BLaER1 (cell line): Measurements from ENCODE around the gene SLC7A10.
A peak's percentile ranks its signal among the peaks of the same experiment; 100 is the strongest.

Experiments used
- H3K27ac ChIP-seq: shearing (Covaris generic); formaldehyde crosslinking; 2 replicates; pipeline ENCODE4 v1.8.1; 2022
- H3K27me3 ChIP-seq: shearing (Covaris generic); formaldehyde crosslinking; 2 replicates; pipeline ENCODE4 v1.8.1; 2022
- H3K36me3 ChIP-seq: shearing (Covaris generic); formaldehyde crosslinking; 2 replicates; pipeline ENCODE4 v1.8.1; 2022
- H3K4me1 ChIP-seq: shearing (Covaris generic); formaldehyde crosslinking; 2 replicates; pipeline ENCODE4 v1.8.1; 2022
- H3K4me2 ChIP-seq: shearing (Covaris generic); formaldehyde crosslinking; 2 replicates; pipeline ENCODE4 v1.8.1; 2022
- H3K4me3 ChIP-seq: shearing (Covaris generic); formaldehyde crosslinking; 2 replicates; pipeline ENCODE4 v1.8.1; 2022
- H3K9ac ChIP-seq: shearing (Covaris generic); formaldehyde crosslinking; 2 replicates; pipeline ENCODE4 v1.8.1; 2022
- H3K9me3 ChIP-seq: shearing (Covaris generic); formaldehyde crosslinking; 2 replicates; pipeline ENCODE4 v1.8.1; 2022
- H4K20me1 ChIP-seq: shearing (Covaris generic); formaldehyde crosslinking; 2 replicates; pipeline ENCODE4 v1.8.1; 2022
- Cebpa-rat ChIP-seq: shearing (Covaris generic); IDR thresholded peaks from 2 replicates; pipeline ENCODE4 v1.8.1; 2022

The SLC7A10 gene

DNA sequence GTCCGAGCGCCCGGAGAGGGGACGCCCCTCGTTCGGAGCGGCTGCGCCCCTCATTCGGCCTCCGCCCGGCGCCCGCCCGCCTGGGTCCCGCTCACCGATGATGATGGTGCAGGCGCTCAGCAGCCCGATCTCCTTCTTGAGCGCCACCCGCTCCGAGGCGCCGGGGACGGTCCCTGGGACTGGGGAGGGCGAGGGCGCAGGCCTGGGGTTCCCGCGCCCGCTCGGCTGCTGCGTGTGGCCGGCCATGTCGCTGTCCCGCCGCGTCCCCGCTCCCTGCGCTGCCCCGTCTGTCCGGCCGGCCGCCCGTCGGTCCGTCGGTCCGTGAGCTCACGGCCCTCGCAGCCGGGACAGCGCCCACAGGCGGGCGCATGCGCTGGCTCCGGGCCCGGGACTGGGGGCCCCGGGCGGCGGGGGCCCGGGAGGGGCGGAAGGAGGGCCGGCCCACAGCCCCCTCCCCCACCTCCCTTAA, at the start of gene SLC7A10:
Gene SLC7A10, minus strand, starts transcription at position 393 of the 469 bp plus-strand sequence. Its CDS starts 147 bp downstream, at position 246.
- Histone ChIP-seq H3K27me3 (no peaks in the 10 kb centered on the region), H3K4me2 (no peak within 1 kb of the TSS), H3K9ac (no peak within 1 kb of the TSS)

DNA sequence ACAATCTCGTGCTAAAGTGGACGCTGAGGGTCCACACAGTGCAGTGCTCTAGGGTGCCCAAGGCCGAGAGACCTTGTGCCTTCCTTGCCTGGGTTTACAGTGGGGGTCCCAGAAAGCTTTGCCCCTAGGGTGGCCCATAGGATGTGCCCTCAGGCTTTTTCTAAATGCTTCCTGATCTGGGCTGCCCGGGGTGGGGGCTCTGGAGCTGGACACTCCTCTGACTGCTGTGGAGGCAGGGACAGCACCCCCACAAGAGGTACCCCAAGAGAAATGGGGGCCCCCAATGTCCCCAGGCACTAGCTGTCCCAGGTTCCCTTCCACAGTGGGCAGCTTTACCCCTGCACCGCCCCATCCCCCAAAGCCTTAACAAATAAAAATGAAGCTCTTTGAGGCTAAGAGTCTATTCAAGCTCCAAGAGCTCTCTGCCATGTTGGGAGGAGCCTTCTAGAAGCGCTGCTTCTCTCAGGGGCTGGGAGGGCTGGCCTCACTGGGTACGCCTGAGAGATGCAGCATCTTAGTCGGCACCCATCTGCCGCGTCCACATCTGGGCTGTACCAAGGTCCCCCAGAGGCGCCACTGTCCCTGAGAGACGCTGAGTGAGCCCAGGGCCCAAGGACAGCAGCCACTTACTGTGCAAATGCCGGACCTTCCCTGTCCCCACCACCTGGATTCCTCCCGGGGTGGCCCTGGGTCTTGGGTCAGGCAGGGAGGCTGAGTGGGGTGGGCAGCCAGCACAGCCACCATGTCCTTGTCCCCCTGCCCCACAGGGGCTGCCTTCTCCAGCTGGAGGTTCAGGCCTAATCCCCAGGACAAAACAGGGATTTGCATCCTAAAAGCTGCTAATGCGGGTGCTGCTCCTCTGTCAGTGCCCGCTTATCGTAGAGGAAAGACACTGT, 49.3 kb upstream of the SLC7A10 start:
- Histone ChIP-seq H3K9me3 (no peaks in the 10 kb centered on the region), H3K9ac (no peak overlapping the region), H3K4me1 (peaks cover 81% of the 10 kb centered on the region), H3K36me3 (no peaks in the 10 kb centered on the region), H4K20me1 (no peaks in the 10 kb centered on the region), H3K4me2 (peak overlapping the region; percentile 85), H3K4me3 (no peak overlapping the region), H3K27me3 (no peaks in the 10 kb centered on the region), H3K27ac (0 out of 2 replicates have a peak overlapping the region, but pooled peaks have one; percentile 26)
- no peak for TF ChIP-seq Cebpa-rat

More for the DNA sequence above, at the start of gene SLC7A10:
- Histone ChIP-seq H3K4me3 (no peak within 1 kb of the TSS), H3K36me3 (no peaks in the 10 kb centered on the region), H4K20me1 (no peaks in the 10 kb centered on the region), H3K4me1 (peaks cover 8% of the 10 kb centered on the region; the same call in 1 of the 2 replicates), H3K27ac (no peak within 1 kb of the TSS), H3K9me3 (peaks cover 36% of the 10 kb centered on the region)
- TF ChIP-seq Cebpa-rat = no peak

DNA sequence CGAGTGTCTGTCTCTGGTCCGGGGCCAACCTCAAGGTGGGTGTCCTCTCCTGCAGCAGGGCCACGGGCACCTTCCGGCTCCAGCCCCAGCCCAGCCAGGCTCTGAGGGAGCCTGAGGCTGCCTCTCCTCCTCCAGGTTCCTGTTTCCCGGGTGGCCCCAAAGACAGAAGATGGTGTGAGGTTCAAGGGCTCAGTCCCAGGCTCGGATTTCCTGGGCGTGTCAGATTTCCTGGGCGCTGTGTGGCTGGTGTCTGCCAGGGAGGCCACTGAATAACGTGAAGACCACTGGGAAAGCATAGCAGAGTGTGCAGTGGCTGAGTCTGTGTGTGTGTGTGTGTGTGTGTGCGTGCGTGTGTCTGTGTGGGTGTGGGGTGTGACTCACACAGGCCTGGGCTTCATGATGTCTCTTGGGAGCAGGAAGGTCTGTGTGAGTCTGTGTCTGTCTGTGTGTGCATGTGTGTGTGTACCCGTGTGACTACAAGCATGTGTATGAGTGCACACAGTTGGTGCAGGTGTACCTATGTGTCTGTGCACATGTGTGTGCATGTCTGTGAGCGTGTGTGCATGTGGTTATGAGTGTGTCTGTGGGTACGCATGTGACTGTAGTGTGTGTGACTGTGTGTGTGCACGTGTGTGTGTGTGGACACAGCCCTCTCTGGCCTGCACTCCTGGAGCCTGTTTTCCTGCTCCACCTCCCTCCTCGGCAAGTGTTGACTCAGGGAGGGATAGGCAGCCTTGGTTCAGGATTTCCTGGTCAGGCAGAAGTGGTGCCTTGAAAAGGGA, 48.4 kb upstream of the SLC7A10 start:
- no peak for TF ChIP-seq Cebpa-rat
- peak overlapping the region; percentile 75 for H3K27ac ChIP-seq
- no peak overlapping the region for H3K4me3 ChIP-seq
- H3K9me3 ChIP-seq = no peaks in the 10 kb centered on the region
- H3K9ac ChIP-seq = peak overlapping the region; percentile 45; the same call in 1 of the 2 replicates
- no peaks in the 10 kb centered on the region for H3K27me3 ChIP-seq
- H3K36me3 ChIP-seq = no peaks in the 10 kb centered on the region
- H4K20me1 ChIP-seq = no peaks in the 10 kb centered on the region
- H3K4me2 ChIP-seq = peak overlapping the region; percentile 85
- H3K4me1 ChIP-seq = peaks cover 81% of the 10 kb centered on the region

DNA sequence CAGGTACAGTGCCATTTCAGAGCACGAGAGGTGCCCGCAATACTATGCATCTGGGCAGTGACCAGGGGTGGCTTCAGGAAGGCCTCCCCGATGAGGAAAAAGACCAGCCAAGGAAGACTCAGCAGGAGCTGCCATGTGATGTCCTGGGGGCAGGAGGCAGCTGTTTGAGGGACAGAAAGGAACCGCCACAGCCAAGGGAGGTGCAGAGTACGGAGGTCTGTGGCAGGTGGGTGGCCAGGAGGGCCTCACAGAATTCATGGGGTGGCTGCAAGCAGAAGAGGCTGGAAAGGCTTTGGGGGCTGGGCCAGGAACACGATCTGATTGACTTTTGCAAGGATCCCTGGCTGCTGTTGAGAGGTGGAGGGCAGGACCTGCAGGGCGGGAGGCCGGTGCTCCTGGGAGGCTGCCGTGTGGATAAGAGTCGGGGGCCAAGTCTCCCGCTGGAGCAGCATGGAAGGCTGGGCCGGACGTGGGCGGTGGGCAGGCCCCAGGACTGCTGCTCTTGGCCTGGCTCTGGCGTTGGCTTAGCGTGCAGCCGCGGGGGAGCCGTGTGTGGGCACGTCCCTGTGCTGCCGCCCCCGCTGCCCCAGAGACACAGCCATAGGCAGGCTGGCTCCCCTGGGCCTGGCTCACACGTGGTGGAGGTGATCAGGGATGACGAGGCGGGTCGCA, 47.6 kb upstream of the SLC7A10 start:
- Histone ChIP-seq H3K9ac (peak overlapping the region; percentile 45), H3K4me3 (no peak overlapping the region), H3K36me3 (no peaks in the 10 kb centered on the region), H3K27ac (peak overlapping the region; percentile 75), H3K4me2 (peak overlapping the region; percentile 85), H4K20me1 (no peaks in the 10 kb centered on the region), H3K27me3 (no peaks in the 10 kb centered on the region), H3K4me1 (peaks cover 81% of the 10 kb centered on the region), H3K9me3 (no peaks in the 10 kb centered on the region)
- no peak for TF ChIP-seq Cebpa-rat

DNA sequence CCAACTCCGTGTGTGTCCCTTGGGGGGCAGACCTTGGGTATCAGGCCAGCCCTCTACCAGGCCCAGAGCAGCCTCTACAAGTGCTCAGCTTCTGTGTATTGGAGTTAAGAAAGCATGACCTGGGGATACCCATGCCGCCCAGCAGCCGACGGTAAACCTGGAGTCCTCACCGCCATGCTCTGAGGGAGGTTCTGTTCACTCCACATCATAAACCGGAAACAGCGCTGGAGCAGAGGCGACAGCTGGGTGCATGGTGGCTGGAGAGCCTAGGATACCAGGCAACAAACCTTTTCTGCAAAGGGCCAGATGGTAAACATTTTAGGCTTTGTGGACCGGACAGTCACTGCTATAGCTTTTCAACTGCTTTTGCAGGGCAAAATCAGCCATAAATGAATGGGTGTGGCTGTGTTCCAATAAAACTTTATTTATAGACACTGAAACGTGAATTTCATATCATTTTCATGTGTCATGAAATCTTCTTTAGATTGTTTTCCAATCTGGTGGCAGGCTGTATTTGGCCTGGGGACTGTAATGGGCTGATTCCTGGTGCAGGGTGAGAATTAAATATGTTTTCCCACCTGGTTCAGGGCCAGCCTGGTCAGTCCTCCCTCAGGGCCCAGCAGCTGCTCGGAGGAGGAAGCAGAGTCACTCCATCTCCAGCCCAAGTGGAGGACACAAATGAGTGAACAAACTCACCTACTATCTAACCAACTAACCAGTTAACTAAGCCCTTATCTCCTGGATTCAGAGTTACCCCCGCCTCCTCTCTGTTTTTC, 45.8 kb upstream of the SLC7A10 start:
- H3K27me3 ChIP-seq = no peaks in the 10 kb centered on the region

DNA sequence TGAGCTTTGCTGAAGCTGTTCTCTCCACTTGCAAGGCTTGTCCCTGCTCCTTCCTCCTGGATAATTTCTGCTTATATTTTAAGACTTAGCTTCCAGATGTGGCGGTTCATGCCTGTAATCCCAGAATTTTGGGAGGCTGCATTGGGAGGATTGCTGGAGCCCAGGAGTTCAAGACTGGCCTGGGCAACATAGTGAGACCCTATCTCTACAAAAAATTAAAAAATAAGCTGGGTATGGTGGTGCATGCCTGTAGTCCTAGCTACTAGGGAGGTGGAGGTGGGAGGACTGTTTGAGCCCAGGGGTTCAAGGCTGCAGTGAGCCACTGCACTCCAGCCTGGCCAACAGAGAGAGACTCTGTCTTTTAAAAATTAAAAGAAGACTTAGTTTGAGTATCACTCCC, 45.1 kb upstream of the SLC7A10 start:
- Histone ChIP-seq H3K27ac (no peak overlapping the region; the same call in 1 of the 2 replicates), H3K9me3 (no peaks in the 10 kb centered on the region), H3K4me3 (no peak overlapping the region), H3K36me3 (no peaks in the 10 kb centered on the region), H3K9ac (no peak overlapping the region), H3K4me2 (0 out of 2 replicates have a peak overlapping the region, but pooled peaks have one; percentile 25), H4K20me1 (no peaks in the 10 kb centered on the region), H3K27me3 (no peaks in the 10 kb centered on the region), H3K4me1 (peaks cover 90% of the 10 kb centered on the region)
- TF ChIP-seq Cebpa-rat = no peak

More for the DNA sequence above, 45.8 kb upstream of the SLC7A10 start:
- H3K9ac ChIP-seq = no peak overlapping the region
- no peak for TF ChIP-seq Cebpa-rat
- no peaks in the 10 kb centered on the region for H3K9me3 ChIP-seq
- no peaks in the 10 kb centered on the region for H3K36me3 ChIP-seq
- no peak overlapping the region for H3K27ac ChIP-seq
- H3K4me2 ChIP-seq = peak overlapping the region; percentile 25; the same call in 1 of the 2 replicates
- peaks cover 83% of the 10 kb centered on the region for H3K4me1 ChIP-seq
- H3K4me3 ChIP-seq = no peak overlapping the region
- H4K20me1 ChIP-seq = no peaks in the 10 kb centered on the region

DNA sequence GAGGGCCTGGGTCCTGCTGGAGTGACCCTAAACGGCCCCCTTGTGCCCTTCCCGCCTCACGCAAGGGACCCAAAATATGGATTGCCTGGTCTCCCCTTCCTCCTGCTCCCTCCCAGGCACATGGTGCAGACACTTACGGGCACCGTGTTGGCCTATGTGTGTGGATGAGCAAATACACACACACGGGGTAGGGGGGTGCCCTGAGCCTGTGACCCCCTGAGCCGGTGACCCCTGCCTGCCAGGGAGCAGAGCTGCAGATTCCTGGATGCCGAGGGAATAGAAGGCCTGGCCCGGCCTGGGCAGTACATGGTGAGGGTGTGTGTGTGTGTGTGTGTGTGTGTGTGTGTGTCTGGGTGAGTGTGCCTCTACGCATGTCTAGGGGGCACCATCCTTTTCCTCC, 43.4 kb upstream of the SLC7A10 start:
- H3K36me3 ChIP-seq = no peaks in the 10 kb centered on the region
- peak overlapping the region; percentile 83 for H3K4me2 ChIP-seq
- no peaks in the 10 kb centered on the region for H3K27me3 ChIP-seq
- no peak for TF ChIP-seq Cebpa-rat
- H4K20me1 ChIP-seq = no peaks in the 10 kb centered on the region
- peaks cover 93% of the 10 kb centered on the region for H3K4me1 ChIP-seq
- H3K27ac ChIP-seq = peak overlapping the region; percentile 87
- no peaks in the 10 kb centered on the region for H3K9me3 ChIP-seq
- H3K9ac ChIP-seq = peak overlapping the region; percentile 68
- 0 out of 2 replicates have a peak overlapping the region, but pooled peaks have one; percentile 12 for H3K4me3 ChIP-seq

DNA sequence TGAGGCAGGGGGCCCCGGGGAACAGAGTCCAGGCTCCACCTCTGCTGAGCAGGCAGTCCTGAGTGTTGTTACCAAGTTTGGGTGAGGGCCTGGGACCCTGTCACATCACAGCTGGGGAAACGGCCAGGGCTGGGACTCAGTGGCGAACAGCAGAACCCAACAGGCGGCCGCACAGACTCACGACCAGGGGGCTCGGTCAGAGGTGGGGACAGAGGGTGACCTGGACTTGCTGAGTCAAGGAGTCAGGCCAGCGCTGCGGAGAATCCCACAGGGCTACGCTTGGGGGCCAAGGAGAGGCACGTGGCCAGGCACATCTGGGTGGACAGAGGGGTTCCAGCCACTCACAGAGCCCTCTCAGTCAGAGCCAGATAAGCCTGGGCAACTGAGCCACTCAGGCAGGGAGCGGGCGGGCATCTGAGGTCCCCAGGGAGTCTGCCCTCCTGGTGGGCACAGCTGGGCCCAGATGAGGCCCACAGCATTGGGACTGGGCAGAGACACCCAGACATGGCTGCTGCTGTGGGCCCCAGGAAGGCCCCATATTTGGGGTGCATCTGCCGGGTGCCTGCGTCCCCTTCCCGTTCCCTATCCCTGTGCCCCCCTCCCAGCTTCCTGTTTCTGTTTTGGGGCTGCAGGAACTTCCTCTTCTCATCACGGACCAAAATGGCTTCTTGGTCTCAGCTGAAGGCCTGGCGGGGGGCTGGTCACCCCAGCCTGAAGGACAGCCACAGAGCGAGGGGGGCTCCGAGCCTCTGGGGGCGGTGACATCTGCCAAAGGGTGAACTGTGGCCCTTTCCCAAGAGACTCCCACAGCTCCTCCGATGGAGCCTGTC, 42.7 kb upstream of the SLC7A10 start:
- TF ChIP-seq Cebpa-rat = no peak
- Histone ChIP-seq H3K27ac (peak overlapping the region; percentile 87), H3K9ac (peak overlapping the region; percentile 68), H4K20me1 (no peaks in the 10 kb centered on the region), H3K27me3 (no peaks in the 10 kb centered on the region), H3K4me3 (peak overlapping the region; percentile 12; the same call in 1 of the 2 replicates), H3K4me2 (peak overlapping the region; percentile 83), H3K4me1 (peaks cover 93% of the 10 kb centered on the region), H3K36me3 (no peaks in the 10 kb centered on the region), H3K9me3 (no peaks in the 10 kb centered on the region)
